Liver (tissue), 3 donors: ENCODE measurements around the gene KCNMB1.

Experiments
- SP1 ChIP-seq: IDR thresholded peaks from 2 replicates; pipeline ENCODE4 v1.6.1; 2018; ENCODE audit warnings: antibody characterized with exemption, mild to moderate bottlenecking
- YY1 ChIP-seq: IDR thresholded peaks from 2 replicates; pipeline ENCODE4 v1.6.1; 2016; ENCODE audit warnings: antibody characterized with exemption, mild to moderate bottlenecking
- TF ChIP-seq, protein P1 (sequence below): fragments of 150-350 bp; IDR thresholded peaks from 2 replicates; pipeline ENCODE4 v1.5.1; 2017; ENCODE audit warnings: improper control_type of control experiment, low read depth, low read length; ENCODE audit not compliant: missing input control
- TF ChIP-seq, protein P2 (sequence below): IDR thresholded peaks from 2 replicates; pipeline ENCODE4 v1.6.1; 2016; ENCODE audit warnings: antibody characterized with exemption
- TF ChIP-seq, protein P3 (sequence below): IDR thresholded peaks from 2 replicates; pipeline ENCODE4 v1.6.1; 2016; ENCODE audit warnings: antibody characterized with exemption, mild to moderate bottlenecking
- TF ChIP-seq, protein P4 (sequence below): IDR thresholded peaks from 2 replicates; pipeline ENCODE4 v1.6.1; 2016; ENCODE audit warnings: antibody characterized with exemption
- donor health status: healthy.
- donor health status: healthy.

DNA sequence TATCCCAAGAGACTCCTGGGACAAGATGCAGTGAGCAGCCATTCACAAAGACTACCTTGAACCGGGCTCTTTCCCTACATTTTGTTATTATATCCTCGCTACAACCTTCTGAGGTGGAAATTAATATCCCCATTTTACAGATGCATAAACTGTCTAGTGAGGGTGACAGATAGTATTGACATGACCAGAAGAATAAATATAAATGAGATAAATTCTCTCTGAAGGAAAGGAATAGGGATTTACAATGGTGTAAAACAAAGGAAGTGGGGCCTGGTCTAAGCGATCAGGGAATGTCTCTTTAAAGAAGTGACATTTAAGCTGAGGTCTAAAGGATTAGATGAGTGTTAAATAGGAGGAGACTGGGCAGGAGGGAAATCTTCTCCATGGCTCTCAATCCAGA, 43.5 kb upstream of the KCNMB1 start:
- TF ChIP-seq, protein P1, sequence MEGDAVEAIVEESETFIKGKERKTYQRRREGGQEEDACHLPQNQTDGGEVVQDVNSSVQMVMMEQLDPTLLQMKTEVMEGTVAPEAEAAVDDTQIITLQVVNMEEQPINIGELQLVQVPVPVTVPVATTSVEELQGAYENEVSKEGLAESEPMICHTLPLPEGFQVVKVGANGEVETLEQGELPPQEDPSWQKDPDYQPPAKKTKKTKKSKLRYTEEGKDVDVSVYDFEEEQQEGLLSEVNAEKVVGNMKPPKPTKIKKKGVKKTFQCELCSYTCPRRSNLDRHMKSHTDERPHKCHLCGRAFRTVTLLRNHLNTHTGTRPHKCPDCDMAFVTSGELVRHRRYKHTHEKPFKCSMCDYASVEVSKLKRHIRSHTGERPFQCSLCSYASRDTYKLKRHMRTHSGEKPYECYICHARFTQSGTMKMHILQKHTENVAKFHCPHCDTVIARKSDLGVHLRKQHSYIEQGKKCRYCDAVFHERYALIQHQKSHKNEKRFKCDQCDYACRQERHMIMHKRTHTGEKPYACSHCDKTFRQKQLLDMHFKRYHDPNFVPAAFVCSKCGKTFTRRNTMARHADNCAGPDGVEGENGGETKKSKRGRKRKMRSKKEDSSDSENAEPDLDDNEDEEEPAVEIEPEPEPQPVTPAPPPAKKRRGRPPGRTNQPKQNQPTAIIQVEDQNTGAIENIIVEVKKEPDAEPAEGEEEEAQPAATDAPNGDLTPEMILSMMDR: no peak
- TF ChIP-seq SP1 (no peak), YY1 (no peak)
- TF ChIP-seq, protein P2, sequence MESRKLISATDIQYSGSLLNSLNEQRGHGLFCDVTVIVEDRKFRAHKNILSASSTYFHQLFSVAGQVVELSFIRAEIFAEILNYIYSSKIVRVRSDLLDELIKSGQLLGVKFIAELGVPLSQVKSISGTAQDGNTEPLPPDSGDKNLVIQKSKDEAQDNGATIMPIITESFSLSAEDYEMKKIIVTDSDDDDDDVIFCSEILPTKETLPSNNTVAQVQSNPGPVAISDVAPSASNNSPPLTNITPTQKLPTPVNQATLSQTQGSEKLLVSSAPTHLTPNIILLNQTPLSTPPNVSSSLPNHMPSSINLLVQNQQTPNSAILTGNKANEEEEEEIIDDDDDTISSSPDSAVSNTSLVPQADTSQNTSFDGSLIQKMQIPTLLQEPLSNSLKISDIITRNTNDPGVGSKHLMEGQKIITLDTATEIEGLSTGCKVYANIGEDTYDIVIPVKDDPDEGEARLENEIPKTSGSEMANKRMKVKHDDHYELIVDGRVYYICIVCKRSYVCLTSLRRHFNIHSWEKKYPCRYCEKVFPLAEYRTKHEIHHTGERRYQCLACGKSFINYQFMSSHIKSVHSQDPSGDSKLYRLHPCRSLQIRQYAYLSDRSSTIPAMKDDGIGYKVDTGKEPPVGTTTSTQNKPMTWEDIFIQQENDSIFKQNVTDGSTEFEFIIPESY: no peak
- TF ChIP-seq, protein P3, sequence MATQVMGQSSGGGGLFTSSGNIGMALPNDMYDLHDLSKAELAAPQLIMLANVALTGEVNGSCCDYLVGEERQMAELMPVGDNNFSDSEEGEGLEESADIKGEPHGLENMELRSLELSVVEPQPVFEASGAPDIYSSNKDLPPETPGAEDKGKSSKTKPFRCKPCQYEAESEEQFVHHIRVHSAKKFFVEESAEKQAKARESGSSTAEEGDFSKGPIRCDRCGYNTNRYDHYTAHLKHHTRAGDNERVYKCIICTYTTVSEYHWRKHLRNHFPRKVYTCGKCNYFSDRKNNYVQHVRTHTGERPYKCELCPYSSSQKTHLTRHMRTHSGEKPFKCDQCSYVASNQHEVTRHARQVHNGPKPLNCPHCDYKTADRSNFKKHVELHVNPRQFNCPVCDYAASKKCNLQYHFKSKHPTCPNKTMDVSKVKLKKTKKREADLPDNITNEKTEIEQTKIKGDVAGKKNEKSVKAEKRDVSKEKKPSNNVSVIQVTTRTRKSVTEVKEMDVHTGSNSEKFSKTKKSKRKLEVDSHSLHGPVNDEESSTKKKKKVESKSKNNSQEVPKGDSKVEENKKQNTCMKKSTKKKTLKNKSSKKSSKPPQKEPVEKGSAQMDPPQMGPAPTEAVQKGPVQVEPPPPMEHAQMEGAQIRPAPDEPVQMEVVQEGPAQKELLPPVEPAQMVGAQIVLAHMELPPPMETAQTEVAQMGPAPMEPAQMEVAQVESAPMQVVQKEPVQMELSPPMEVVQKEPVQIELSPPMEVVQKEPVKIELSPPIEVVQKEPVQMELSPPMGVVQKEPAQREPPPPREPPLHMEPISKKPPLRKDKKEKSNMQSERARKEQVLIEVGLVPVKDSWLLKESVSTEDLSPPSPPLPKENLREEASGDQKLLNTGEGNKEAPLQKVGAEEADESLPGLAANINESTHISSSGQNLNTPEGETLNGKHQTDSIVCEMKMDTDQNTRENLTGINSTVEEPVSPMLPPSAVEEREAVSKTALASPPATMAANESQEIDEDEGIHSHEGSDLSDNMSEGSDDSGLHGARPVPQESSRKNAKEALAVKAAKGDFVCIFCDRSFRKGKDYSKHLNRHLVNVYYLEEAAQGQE: no peak
- TF ChIP-seq, protein P4, sequence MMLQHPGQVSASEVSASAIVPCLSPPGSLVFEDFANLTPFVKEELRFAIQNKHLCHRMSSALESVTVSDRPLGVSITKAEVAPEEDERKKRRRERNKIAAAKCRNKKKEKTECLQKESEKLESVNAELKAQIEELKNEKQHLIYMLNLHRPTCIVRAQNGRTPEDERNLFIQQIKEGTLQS: no peak
